H1 (cell line): Measurements from ENCODE around the gene AGBL1.

Source experiments
- BCL11A ChIP-seq, 2 experiments: IDR thresholded peaks; one replicate each; pipeline ENCODE4 v1.6.1; 2011; ENCODE audit warnings: low read depth in 2 of 2, low read length in 2 of 2, mild to moderate bottlenecking in 2 of 2
- EZH2 ChIP-seq: fragments of 200-600 bp; sonication (generic); IDR thresholded peaks from 2 replicates; pipeline ENCODE4 v1.7.1; 2012; ENCODE audit warnings: low read depth, mild to moderate bottlenecking, moderate library complexity, low read length, inconsistent platforms; ENCODE audit not compliant: severe bottlenecking
- SIN3A ChIP-seq, 2 experiments: IDR thresholded peaks in 1 of 2; conservative IDR thresholded peaks in 1 of 2; 2 replicates each; pipeline ENCODE4 v1.6.1; 2011 to 2012; ENCODE audit warnings: low read length in 2 of 2, improper control_type of control experiment in 1 of 2, low read depth in 1 of 2, mild to moderate bottlenecking in 1 of 2
- TAF7 ChIP-seq: optimal IDR thresholded peaks from 2 replicates; pipeline ENCODE3; 2011; ENCODE audit warnings: low read depth, mild to moderate bottlenecking, inconsistent platforms, low read length, moderate library complexity, borderline replicate concordance
- TF ChIP-seq, protein P1 (sequence below), 3 experiments: IDR thresholded peaks; 1 replicate in 2 of 3; 2 replicates in 1 of 3; pipeline versions ENCODE4 v1.5.1 to v1.6.1; 2011; ENCODE audit warnings: low read length in 3 of 3, mild to moderate bottlenecking in 3 of 3, inconsistent platforms in 2 of 3, low read depth in 1 of 3, moderate library complexity in 1 of 3; ENCODE audit not compliant: insufficient read depth in 1 of 3; ENCODE audit errors: control extremely low read depth in 1 of 3

DNA sequence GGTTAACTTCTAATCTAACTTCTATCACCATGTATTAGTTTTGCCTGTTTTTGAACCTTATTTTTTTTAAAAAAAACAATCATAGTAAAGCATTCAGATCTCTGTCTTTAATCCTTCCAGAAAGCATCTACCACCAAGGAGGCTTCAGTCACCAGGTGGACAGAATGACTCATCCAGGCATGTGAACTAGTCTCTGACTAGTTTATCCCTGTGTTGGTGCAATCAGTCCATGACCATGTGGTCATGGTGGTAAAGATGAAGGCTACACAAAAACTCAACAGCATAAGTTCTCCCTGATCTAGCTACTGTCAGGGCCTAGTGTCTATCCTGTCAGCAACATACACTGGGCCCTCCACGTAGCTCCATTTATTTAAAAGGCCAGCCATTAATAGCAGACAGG lies 750.6 kb downstream of the AGBL1 start:
- no peak for TF ChIP-seq SIN3A (conservative IDR thresholded peaks at IDR 0.05 in 1 of 2, IDR thresholded peaks at IDR 0.05 in 1 of 2; ENCODE audit: low read depth in 1 of 2, low read length in 2 of 2)
- no peak for TF ChIP-seq EZH2
- no peak for TF ChIP-seq TAF7
- TF ChIP-seq, protein P1, sequence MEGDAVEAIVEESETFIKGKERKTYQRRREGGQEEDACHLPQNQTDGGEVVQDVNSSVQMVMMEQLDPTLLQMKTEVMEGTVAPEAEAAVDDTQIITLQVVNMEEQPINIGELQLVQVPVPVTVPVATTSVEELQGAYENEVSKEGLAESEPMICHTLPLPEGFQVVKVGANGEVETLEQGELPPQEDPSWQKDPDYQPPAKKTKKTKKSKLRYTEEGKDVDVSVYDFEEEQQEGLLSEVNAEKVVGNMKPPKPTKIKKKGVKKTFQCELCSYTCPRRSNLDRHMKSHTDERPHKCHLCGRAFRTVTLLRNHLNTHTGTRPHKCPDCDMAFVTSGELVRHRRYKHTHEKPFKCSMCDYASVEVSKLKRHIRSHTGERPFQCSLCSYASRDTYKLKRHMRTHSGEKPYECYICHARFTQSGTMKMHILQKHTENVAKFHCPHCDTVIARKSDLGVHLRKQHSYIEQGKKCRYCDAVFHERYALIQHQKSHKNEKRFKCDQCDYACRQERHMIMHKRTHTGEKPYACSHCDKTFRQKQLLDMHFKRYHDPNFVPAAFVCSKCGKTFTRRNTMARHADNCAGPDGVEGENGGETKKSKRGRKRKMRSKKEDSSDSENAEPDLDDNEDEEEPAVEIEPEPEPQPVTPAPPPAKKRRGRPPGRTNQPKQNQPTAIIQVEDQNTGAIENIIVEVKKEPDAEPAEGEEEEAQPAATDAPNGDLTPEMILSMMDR (IDR thresholded peaks at IDR 0.05; ENCODE audit: control extremely low read depth in 1 of 3, insufficient read depth in 1 of 3, low read depth in 1 of 3, low read length in 3 of 3), result no peak
- no peak for TF ChIP-seq BCL11A (IDR thresholded peaks at IDR 0.05; ENCODE audit: low read depth in 2 of 2, low read length in 2 of 2)
